ENCODE results near the gene MRTFB.
"Not testable (repeated sequence)": the region's sequence is repeated elsewhere in the genome, so short reads cannot be mapped to it uniquely, and the experiment has no call there.

MRTFB gene

DNA sequence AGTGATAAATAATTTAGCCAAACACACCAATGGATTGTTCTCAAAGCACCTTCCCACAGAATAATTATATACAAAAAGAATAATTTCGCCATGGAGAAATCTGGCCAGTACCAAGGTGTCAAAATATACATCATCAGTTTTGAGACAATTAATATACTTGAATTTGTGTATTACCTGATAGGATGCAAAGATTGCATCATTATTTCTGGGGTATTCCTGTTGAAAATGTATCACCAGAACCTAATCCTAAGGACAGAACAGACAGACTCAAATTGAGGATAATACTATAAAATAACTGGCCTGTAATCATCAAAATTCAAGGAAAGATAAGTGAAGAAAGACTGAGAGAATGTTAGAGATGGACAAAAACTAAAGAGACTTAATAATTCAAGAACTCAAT lies 111.9 kb downstream of the MRTFB start:
- H3K4me3 ChIP-seq (ENCODE audit: low read depth, low read length) = no peak overlapping the region
- no peak for DNase-seq (ENCODE audit: low read depth)
- TF ChIP-seq POLR2A (IDR thresholded peaks at IDR 0.05; ENCODE audit: extremely low read depth, insufficient read length) (no peak), MAX (IDR thresholded peaks at IDR 0.05; ENCODE audit: low read depth, low read length) (no peak), CTCF (IDR thresholded peaks at IDR 0.05; ENCODE audit: low read depth, low read length) (no peak), MYC (IDR thresholded peaks at IDR 0.05; ENCODE audit: low read depth, low read length) (no peak)

GRCh38 chr16:14183962-14184361 lies 112.8 kb downstream of the MRTFB start:
- not testable (repeated sequence) for H3K4me3 ChIP-seq (ENCODE audit: low read depth, low read length); DNase-seq (ENCODE audit: low read depth)

- no peak for TF ChIP-seq POLR2A (IDR thresholded peaks at IDR 0.05; ENCODE audit: extremely low read depth, insufficient read length)
- TF ChIP-seq MYC (IDR thresholded peaks at IDR 0.05; ENCODE audit: low read depth, low read length) = no peak
- peak; percentile 33 for TF ChIP-seq CTCF (IDR thresholded peaks at IDR 0.05; ENCODE audit: low read depth, low read length)
- no peak for DNase-seq (ENCODE audit: low read depth)
- no peak overlapping the region for H3K4me3 ChIP-seq (ENCODE audit: low read depth, low read length)
Measured at GRCh38 chr16:14186007-14186794, 115.1 kb downstream of the MRTFB start.

GRCh38 chr16:14186795-14187221 lies 115.7 kb downstream of the MRTFB start:
- H3K4me3 ChIP-seq (ENCODE audit: low read depth, low read length) = no peak overlapping the region
- TF ChIP-seq MAX (IDR thresholded peaks at IDR 0.05; ENCODE audit: low read depth, low read length) = no peak

DNA sequence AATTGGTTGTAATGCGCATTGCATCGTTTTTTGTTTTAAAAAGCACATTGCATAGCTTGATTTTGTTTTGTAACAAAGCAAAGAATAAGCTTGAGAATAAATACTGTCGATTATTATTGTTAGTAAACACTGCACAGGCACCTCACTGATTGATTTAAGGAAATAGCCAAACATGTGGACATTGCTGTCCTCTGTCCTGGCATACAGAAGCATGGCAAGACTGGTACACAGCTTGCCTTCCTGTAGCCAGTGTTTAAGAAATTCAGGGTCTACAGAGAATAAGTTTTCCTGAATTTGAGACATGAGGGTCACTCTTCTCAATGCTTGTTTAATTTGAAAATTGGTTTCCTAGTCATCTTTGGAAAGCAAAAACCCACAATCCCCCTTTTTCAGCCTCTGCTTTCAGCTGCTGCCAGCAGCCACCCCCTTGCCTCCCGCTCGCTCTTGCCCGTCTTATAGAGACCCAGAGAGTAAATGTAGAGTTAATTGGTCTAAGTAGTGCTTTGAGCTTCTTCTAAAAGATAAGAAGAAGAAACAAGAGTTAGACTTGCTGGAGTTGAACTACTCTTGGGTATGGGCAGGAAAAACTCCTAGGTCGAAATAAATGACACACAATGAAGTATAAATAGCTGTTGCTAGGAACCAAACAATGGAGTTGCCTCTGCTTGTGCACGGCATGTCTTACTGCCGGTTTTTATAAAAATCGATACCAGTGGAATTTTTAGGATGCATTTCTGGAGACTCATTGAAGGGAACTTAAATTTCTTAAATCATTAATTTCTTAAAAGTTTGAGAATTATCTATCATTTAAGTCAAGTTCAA lies 116.6 kb downstream of the MRTFB start:
- TF ChIP-seq MYC (IDR thresholded peaks at IDR 0.05; ENCODE audit: low read depth, low read length) (no peak), MAX (IDR thresholded peaks at IDR 0.05; ENCODE audit: low read depth, low read length) (no peak), POLR2A (IDR thresholded peaks at IDR 0.05; ENCODE audit: extremely low read depth, insufficient read length) (no peak), CTCF (IDR thresholded peaks at IDR 0.05; ENCODE audit: low read depth, low read length) (no peak)
- DNase-seq (ENCODE audit: low read depth) = no peak
- no peak overlapping the region for H3K4me3 ChIP-seq (ENCODE audit: low read depth, low read length)

More at GRCh38 chr16:14186795-14187221, 115.7 kb downstream of the MRTFB start:
- DNase-seq (ENCODE audit: low read depth) = no peak

DNA sequence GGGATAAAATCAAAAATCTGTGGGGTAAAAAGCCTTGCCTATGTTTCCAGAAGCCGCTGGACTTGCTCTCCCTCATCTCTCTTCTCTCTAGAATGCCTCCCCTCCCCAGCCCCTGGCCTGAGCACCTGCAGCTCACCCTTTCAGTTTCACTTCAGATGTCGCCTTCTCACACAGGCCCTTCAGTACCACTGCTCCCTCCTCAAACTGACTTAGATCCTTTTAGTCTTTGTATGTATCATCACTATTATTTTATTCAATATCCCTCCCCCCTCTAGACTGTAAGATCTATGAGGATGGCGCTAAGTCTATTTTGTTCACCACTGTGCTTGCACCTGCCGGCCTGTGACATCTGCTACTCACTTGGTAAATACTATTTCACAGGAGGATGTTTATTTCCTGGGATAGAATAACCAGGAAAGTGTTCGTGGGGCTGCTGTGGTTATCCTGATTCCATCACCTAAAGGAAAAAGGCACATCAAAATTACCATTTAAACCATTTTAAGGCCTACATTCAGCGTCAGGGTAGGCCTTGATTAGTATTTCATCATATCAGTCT lies 122.3 kb downstream of the MRTFB start:
- no peak for DNase-seq (ENCODE audit: low read depth)
- H3K4me3 ChIP-seq (ENCODE audit: low read depth, low read length) = no peak overlapping the region
- no peak for TF ChIP-seq MAX (IDR thresholded peaks at IDR 0.05; ENCODE audit: low read depth, low read length)
- TF ChIP-seq POLR2A (IDR thresholded peaks at IDR 0.05; ENCODE audit: extremely low read depth, insufficient read length) = no peak
- no peak for TF ChIP-seq CTCF (IDR thresholded peaks at IDR 0.05; ENCODE audit: low read depth, low read length)
- TF ChIP-seq MYC (IDR thresholded peaks at IDR 0.05; ENCODE audit: low read depth, low read length) = no peak

Data from NB4 (cell line).